ENCODE measurements around the gene SMPDL3B.
"Not testable (repeated sequence)": the region's sequence is repeated elsewhere in the genome, so short reads cannot be mapped to it uniquely, and the experiment has no call there.

Gene SMPDL3B

GRCh38 chr1:27994060-27994459 is 59.3 kb downstream of the SMPDL3B start:
- Histone ChIP-seq H3K36me3 (ENCODE audit: control insufficient read depth in 2 of 2, insufficient read depth in 1 of 2, low read length in 2 of 2) (peaks cover 32 to 89% of the 10 kb centered on the region in 2 experiments), H3K4me3 (ENCODE audit: low read depth, low read length) (no peak overlapping the region), H3K9me3 (ENCODE audit: control insufficient read depth, insufficient read depth, low read depth, low read length) (no peaks in the 10 kb centered on the region), H3K27ac (ENCODE audit: extremely low read depth, low read depth, low read length) (no peak overlapping the region), H3K4me1 (ENCODE audit: control insufficient read depth, insufficient read depth, low read length) (no peaks in the 10 kb centered on the region)
- ChIA-PET CTCF (no interaction called here), POLR2A (no interaction called here)
- no peak for TF ChIP-seq ZNF677 (tag by site-specific recombination; IDR thresholded peaks at IDR 0.05)
- TF ChIP-seq ZFP69B (tag by site-specific recombination; IDR thresholded peaks at IDR 0.05) = no peak
- TF ChIP-seq TCF7L2 (IDR thresholded peaks at IDR 0.05; ENCODE audit: borderline replicate concordance, low read depth, low read length) = no peak
- no peak for TF ChIP-seq ZNF571 (tag by site-specific recombination; IDR thresholded peaks at IDR 0.05)
- no peak for TF ChIP-seq ZNF155 (tag by site-specific recombination; IDR thresholded peaks at IDR 0.05)
- TF ChIP-seq ZIC2 (tag by site-specific recombination; IDR thresholded peaks at IDR 0.05) = no peak
- no peak for TF ChIP-seq GLI4 (tag by site-specific recombination; IDR thresholded peaks at IDR 0.05)
- no peak for TF ChIP-seq SCRT2 (tag by site-specific recombination; IDR thresholded peaks at IDR 0.05)
- no peak for TF ChIP-seq WT1 (tag by site-specific recombination; IDR thresholded peaks at IDR 0.05)
- no peak for TF ChIP-seq IKZF3 (tag by site-specific recombination; IDR thresholded peaks at IDR 0.05)
- TF ChIP-seq ZNF639 (tag by site-specific recombination; IDR thresholded peaks at IDR 0.05) = no peak
- no peak for TF ChIP-seq PBX3 (CRISPR knock-in tag; IDR thresholded peaks at IDR 0.05)

- CTCF ChIA-PET = interaction anchor here (0.5 kb wide), 1 partner anchor 32 kb away, joined by 3 read pairs; no protein-coding TSS in a partner anchor
- H3K4me1 ChIP-seq (ENCODE audit: control insufficient read depth, insufficient read depth, low read length); H3K27ac ChIP-seq (ENCODE audit: extremely low read depth, low read depth, low read length); H3K4me3 ChIP-seq (ENCODE audit: low read depth, low read length); POLR2A ChIA-PET; H3K9me3 ChIP-seq (ENCODE audit: control insufficient read depth, insufficient read depth, low read depth, low read length): not testable (repeated sequence)
- peaks cover 34 to 88% of the 10 kb centered on the region in 2 experiments for H3K36me3 ChIP-seq (ENCODE audit: control insufficient read depth in 2 of 2, insufficient read depth in 1 of 2, low read length in 2 of 2)
- peak; percentile 80 for TF ChIP-seq PRDM10 (tag by site-specific recombination; IDR thresholded peaks at IDR 0.05)
- TF ChIP-seq ZNF121 (tag by site-specific recombination; IDR thresholded peaks at IDR 0.05) = peak; percentile 83
Measured at GRCh38 chr1:27994526-27994925, 59.7 kb downstream of the SMPDL3B start.

- peaks cover 45 to 68% of the 10 kb centered on the region in 2 experiments for H3K36me3 ChIP-seq (ENCODE audit: control insufficient read depth in 2 of 2, insufficient read depth in 1 of 2, low read length in 2 of 2)
- no peaks in the 10 kb centered on the region for H3K4me1 ChIP-seq (ENCODE audit: control insufficient read depth, insufficient read depth, low read length)
- CTCF ChIA-PET = interaction anchor here (1.5 kb wide), 1 partner anchor 92 kb away, joined by 5 read pairs; no protein-coding TSS in a partner anchor
- no peak overlapping the region for H3K4me3 ChIP-seq (ENCODE audit: low read depth, low read length)
- POLR2A ChIA-PET = no interaction called here
- H3K27ac ChIP-seq (ENCODE audit: extremely low read depth, low read depth, low read length) = no peak overlapping the region
- H3K9me3 ChIP-seq (ENCODE audit: control insufficient read depth, insufficient read depth, low read depth, low read length) = no peaks in the 10 kb centered on the region
- TF ChIP-seq ZNF266 (tag by site-specific recombination; IDR thresholded peaks at IDR 0.05; ENCODE audit: low read depth) (no peak), TSHZ1 (tag by site-specific recombination; IDR thresholded peaks at IDR 0.05; ENCODE audit: borderline replicate concordance) (no peak), ZNF169 (tag by site-specific recombination; IDR thresholded peaks at IDR 0.05) (no peak), PATZ1 (tag by site-specific recombination; IDR thresholded peaks at IDR 0.05) (no peak)
Measured at GRCh38 chr1:27999055-27999454, 64.3 kb downstream of the SMPDL3B start.

All from HEK293 (cell line).